ENCODE data around the gene KIF26B. TPM values are rescaled to one million over a fixed set of nuclear protein-coding genes. Genes with fewer than 3 reads are reported as not detected.

The KIF26B gene
- polyA plus RNA-seq, 1 donor (not counting 4 experiments of a cell fraction or from before 2014, with no cell fraction given) = 0.58 TPM

- no peaks in the 10 kb centered on the region for H3K9me1 ChIP-seq (ENCODE audit: control insufficient read depth, extremely low read depth, insufficient read depth, low read length)
- H3K4me1 ChIP-seq (ENCODE audit: control insufficient read depth, extremely low read depth, insufficient read depth, low read length) = no peaks in the 10 kb centered on the region
- H3K9ac ChIP-seq (ENCODE audit: control insufficient read depth, extremely low read depth, insufficient read depth, low read length) = no peak overlapping the region
- no peak for DNase-seq (ENCODE audit: low read depth, low spot score)
- H3K79me2 ChIP-seq (ENCODE audit: control insufficient read depth, insufficient read depth, low read length) = no peaks in the 10 kb centered on the region
- no peaks in the 10 kb centered on the region for H3K36me3 ChIP-seq (ENCODE audit: control insufficient read depth in 2 of 2, extremely low read depth in 1 of 2, insufficient read depth in 2 of 2, low read length in 2 of 2)
- no peak overlapping the region for H2AFZ ChIP-seq (ENCODE audit: control insufficient read depth, low read length)
- no peaks in the 10 kb centered on the region for H3K27me3 ChIP-seq (ENCODE audit: control insufficient read depth, extremely low read depth, insufficient read depth, low read length)
- no peaks in the 10 kb centered on the region for H4K20me1 ChIP-seq (ENCODE audit: control insufficient read depth, extremely low read depth, insufficient read depth, low read length)
- TF ChIP-seq EZH2 (IDR thresholded peaks at IDR 0.05; ENCODE audit: low read length) (no peak), CTCF (optimal IDR thresholded peaks at IDR 0.05 in 1 of 3, IDR thresholded peaks at IDR 0.05 in 1 of 3, conservative IDR thresholded peaks at IDR 0.05 in 1 of 3; ENCODE audit: extremely low read depth in 1 of 3, insufficient read depth in 2 of 3, low read length in 3 of 3) (no peak)
- no peak overlapping the region for H3K4me3 ChIP-seq (ENCODE audit: control insufficient read depth in 2 of 3, extremely low read depth in 1 of 3, insufficient read depth in 2 of 3, low read depth in 1 of 3, low read length in 3 of 3)
- no peak overlapping the region for H3K27ac ChIP-seq (ENCODE audit: control insufficient read depth, insufficient read depth, low read length)
- H3K9me3 ChIP-seq (ENCODE audit: control insufficient read depth, low read depth, low read length) = no peaks in the 10 kb centered on the region
- no peak overlapping the region for H3K4me2 ChIP-seq (ENCODE audit: control insufficient read depth, extremely low read depth, insufficient read depth, low read depth, low read length)
- FAIRE-seq = no peak
- dilution Hi-C loops (cut with MboI; ENCODE audit: extremely low pct_ligation_motif_present, low sequenced_read_pairs) = no loop called here
These were observed 30.5 kb upstream of the KIF26B start for GRCh38 chr1:245124241-245124640.

- dilution Hi-C loops (cut with MboI; ENCODE audit: extremely low pct_ligation_motif_present, low sequenced_read_pairs) = no loop called here
- Histone ChIP-seq H4K20me1 (ENCODE audit: control insufficient read depth, extremely low read depth, insufficient read depth, low read length) (no peaks in the 10 kb centered on the region), H3K9me1 (ENCODE audit: control insufficient read depth, extremely low read depth, insufficient read depth, low read length) (no peaks in the 10 kb centered on the region), H3K9me3 (ENCODE audit: control insufficient read depth, low read depth, low read length) (no peaks in the 10 kb centered on the region), H3K4me1 (ENCODE audit: control insufficient read depth, extremely low read depth, insufficient read depth, low read length) (no peaks in the 10 kb centered on the region), H2AFZ (ENCODE audit: control insufficient read depth, low read length) (no peak overlapping the region), H3K36me3 (ENCODE audit: control insufficient read depth in 2 of 2, extremely low read depth in 1 of 2, insufficient read depth in 2 of 2, low read length in 2 of 2) (no peaks in the 10 kb centered on the region), H3K9ac (ENCODE audit: control insufficient read depth, extremely low read depth, insufficient read depth, low read length) (no peak overlapping the region), H3K27me3 (ENCODE audit: control insufficient read depth, extremely low read depth, insufficient read depth, low read length) (no peaks in the 10 kb centered on the region), H3K27ac (ENCODE audit: control insufficient read depth, insufficient read depth, low read length) (no peak overlapping the region), H3K79me2 (ENCODE audit: control insufficient read depth, insufficient read depth, low read length) (no peaks in the 10 kb centered on the region), H3K4me2 (ENCODE audit: control insufficient read depth, extremely low read depth, insufficient read depth, low read depth, low read length) (no peak overlapping the region), H3K4me3 (ENCODE audit: control insufficient read depth in 2 of 3, extremely low read depth in 1 of 3, insufficient read depth in 2 of 3, low read depth in 1 of 3, low read length in 3 of 3) (no peak overlapping the region)
- DNase-seq (ENCODE audit: low read depth, low spot score) (no peak), FAIRE-seq (no peak)
- TF ChIP-seq CTCF (optimal IDR thresholded peaks at IDR 0.05 in 1 of 3, IDR thresholded peaks at IDR 0.05 in 1 of 3, conservative IDR thresholded peaks at IDR 0.05 in 1 of 3; ENCODE audit: extremely low read depth in 1 of 3, insufficient read depth in 2 of 3, low read length in 3 of 3) = no peak
These were observed 30.1 kb upstream of the KIF26B start for GRCh38 chr1:245124644-245125043.
